Cardiac muscle cell (in vitro differentiated cells and primary cell): ENCODE measurements around the gene CHST8. TPM values are rescaled to one million over a fixed set of nuclear protein-coding genes. Genes with fewer than 3 reads are reported as not detected.

Experiments
- DNase-seq, 2 donors: peaks; one replicate each; pipeline versions ENCODE4 v3.0.0 to v3.0.0-alpha.2; 2010 to 2017; ENCODE audit warnings: low read depth in 1 of 2, low spot score in 1 of 2
- H3K27ac ChIP-seq: fragments of 200-600 bp; sonication (generic); 2 replicates; pipeline ENCODE4 v1.5.1; 2016
- H3K27me3 ChIP-seq: fragments of 200-600 bp; sonication (generic); 2 replicates; pipeline ENCODE4 v1.6.0; 2016; ENCODE audit warnings: control low read depth
- H3K36me3 ChIP-seq: fragments of 200-600 bp; sonication (generic); 2 replicates; pipeline ENCODE4 v1.5.1; 2016; ENCODE audit warnings: control low read depth
- H3K4me1 ChIP-seq: fragments of 200-600 bp; sonication (generic); 2 replicates; pipeline ENCODE4 v1.8.1; 2017; ENCODE audit warnings: low read depth, mild to moderate bottlenecking, mixed run types
- H3K4me3 ChIP-seq: fragments of 200-600 bp; sonication (generic); 2 replicates; pipeline ENCODE4 v1.5.1; 2016; ENCODE audit warnings: mild to moderate bottlenecking
- H3K9me3 ChIP-seq: fragments of 200-600 bp; sonication (generic); 2 replicates; pipeline ENCODE4 v1.5.1; 2017; ENCODE audit warnings: low read depth, mild to moderate bottlenecking, control low read depth
- CTCF ChIP-seq: IDR thresholded peaks from 2 replicates; pipeline ENCODE4 v1.5.1; 2012; ENCODE audit warnings: low read depth, mild to moderate bottlenecking, low read length
- polyA plus RNA-seq: library from polyadenylated mRNA; unstranded; fragments of >200 nt; fragmentation: Nextera tagmentation; extraction: Ambion mirVana; gene quantifications from 2 replicates; pipeline ENCODE4 v1.2.1, GENCODE V29; 2016
- total RNA-seq: library from RNA; depleted of rRNA; stranded (reverse); fragments of >200 nt; gene quantifications from 2 replicates; pipeline ENCODE4 v1.2.3, GENCODE V29; 2016

CHST8 gene
- total and polyA plus RNA-seq, 2 experiments from 2014 or later, result 0.84 to 0.89 TPM

GRCh38 chr19:33639035-33639681 is 17.4 kb downstream of the CHST8 start:
- Histone ChIP-seq H3K9me3 (no peaks in the 10 kb centered on the region), H3K4me3 (no peak overlapping the region), H3K27me3 (peaks cover 7% of the 10 kb centered on the region), H3K27ac (no peak overlapping the region), H3K4me1 (peaks cover 6% of the 10 kb centered on the region), H3K36me3 (no peaks in the 10 kb centered on the region)
- no peak for DNase-seq
- TF ChIP-seq CTCF, result no peak

- Histone ChIP-seq H3K27me3 (peaks cover 7% of the 10 kb centered on the region), H3K4me1 (peaks cover 6% of the 10 kb centered on the region), H3K9me3 (no peaks in the 10 kb centered on the region), H3K27ac (no peak overlapping the region), H3K4me3 (no peak overlapping the region), H3K36me3 (no peaks in the 10 kb centered on the region)
- no peak for DNase-seq
- TF ChIP-seq CTCF, result no peak
Observed at GRCh38 chr19:33640773-33641172, 19.0 kb downstream of the CHST8 start.

GRCh38 chr19:33641261-33641660 is 19.5 kb downstream of the CHST8 start:
- no peaks in the 10 kb centered on the region for H3K36me3 ChIP-seq
- no peak for DNase-seq
- H3K4me3 ChIP-seq, result no peak overlapping the region
- H3K27ac ChIP-seq, result no peak overlapping the region
- no peak for TF ChIP-seq CTCF
- H3K9me3 ChIP-seq, result no peaks in the 10 kb centered on the region
- H3K27me3 ChIP-seq, result peaks cover 7% of the 10 kb centered on the region
- peaks cover 6% of the 10 kb centered on the region for H3K4me1 ChIP-seq

- H3K4me3 ChIP-seq, result no peak overlapping the region
- peaks cover 6% of the 10 kb centered on the region for H3K4me1 ChIP-seq
- H3K36me3 ChIP-seq, result no peaks in the 10 kb centered on the region
- H3K27ac ChIP-seq, result no peak overlapping the region
- no peaks in the 10 kb centered on the region for H3K9me3 ChIP-seq
- no peak for TF ChIP-seq CTCF
- H3K27me3 ChIP-seq, result peaks cover 7% of the 10 kb centered on the region
- DNase-seq, result no peak
Observed at GRCh38 chr19:33641956-33642498, 20.3 kb downstream of the CHST8 start.

- Histone ChIP-seq H3K27ac (no peak overlapping the region), H3K9me3 (no peaks in the 10 kb centered on the region), H3K36me3 (no peaks in the 10 kb centered on the region), H3K27me3 (no peaks in the 10 kb centered on the region), H3K4me1 (no peaks in the 10 kb centered on the region), H3K4me3 (no peak overlapping the region)
- no peak for DNase-seq
- no peak for TF ChIP-seq CTCF
Observed at GRCh38 chr19:33644284-33644836, 22.6 kb downstream of the CHST8 start.
